ENCODE results near the gene MAP4K3.

MAP4K3 gene

DNA sequence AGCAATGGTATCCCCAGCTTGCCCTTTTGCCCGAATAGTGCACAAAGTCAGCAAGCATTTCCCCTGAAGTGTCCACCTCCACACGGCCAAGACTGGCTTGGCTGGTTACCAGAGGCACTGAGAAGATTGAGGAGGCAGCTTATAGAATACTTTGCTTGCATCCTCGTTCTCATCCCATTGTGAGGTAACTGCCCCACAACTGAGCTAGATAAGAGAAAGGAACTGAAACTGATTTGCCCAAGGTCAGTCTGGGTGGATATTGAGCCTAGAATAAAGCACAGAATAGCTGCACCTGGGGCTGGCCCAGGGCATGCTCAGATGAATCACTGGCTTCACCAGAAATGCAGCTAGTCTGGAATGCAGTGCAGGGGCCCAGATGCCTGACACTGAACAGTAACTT lies 32.7 kb upstream of the MAP4K3 start:
- Histone ChIP-seq H3K9me3 (no peaks in the 10 kb centered on the region), H3K36me3 (no peaks in the 10 kb centered on the region), H3K27me3 (no peaks in the 10 kb centered on the region), H3K4me1 (no peaks in the 10 kb centered on the region), H3K4me3 (ENCODE audit: low read depth, low read length) (no peak overlapping the region)
- no peak for DNase-seq
- TF ChIP-seq CTCF (IDR thresholded peaks at IDR 0.05; ENCODE audit: low read depth, low read length): no peak

- Histone ChIP-seq H3K27me3 (no peaks in the 10 kb centered on the region), H3K9me3 (no peaks in the 10 kb centered on the region), H3K4me1 (no peaks in the 10 kb centered on the region), H3K36me3 (no peaks in the 10 kb centered on the region), H3K4me3 (ENCODE audit: low read depth, low read length) (no peak overlapping the region)
- no peak for TF ChIP-seq CTCF (IDR thresholded peaks at IDR 0.05; ENCODE audit: low read depth, low read length)
- no peak for DNase-seq
Observed at GRCh38 chr2:39468579-39469451, 31.7 kb upstream of the MAP4K3 start.

GRCh38 chr2:39466311-39466710 lies 29.2 kb upstream of the MAP4K3 start:
- Histone ChIP-seq H3K9me3 (no peaks in the 10 kb centered on the region), H3K4me3 (ENCODE audit: low read depth, low read length) (no peak overlapping the region), H3K27me3 (no peaks in the 10 kb centered on the region), H3K36me3 (no peaks in the 10 kb centered on the region), H3K4me1 (no peaks in the 10 kb centered on the region)
- TF ChIP-seq CTCF (IDR thresholded peaks at IDR 0.05; ENCODE audit: low read depth, low read length): no peak
- DNase-seq: no peak

GRCh38 chr2:39464864-39465263 lies 27.8 kb upstream of the MAP4K3 start:
- DNase-seq: no peak
- Histone ChIP-seq H3K36me3 (no peaks in the 10 kb centered on the region), H3K27me3 (no peaks in the 10 kb centered on the region), H3K4me3 (ENCODE audit: low read depth, low read length) (no peak overlapping the region), H3K9me3 (no peaks in the 10 kb centered on the region), H3K4me1 (no peaks in the 10 kb centered on the region)
- no peak for TF ChIP-seq CTCF (IDR thresholded peaks at IDR 0.05; ENCODE audit: low read depth, low read length)

- TF ChIP-seq CTCF (IDR thresholded peaks at IDR 0.05; ENCODE audit: low read depth, low read length): no peak
Observed at GRCh38 chr2:39455826-39456225, 18.7 kb upstream of the MAP4K3 start.

DNA sequence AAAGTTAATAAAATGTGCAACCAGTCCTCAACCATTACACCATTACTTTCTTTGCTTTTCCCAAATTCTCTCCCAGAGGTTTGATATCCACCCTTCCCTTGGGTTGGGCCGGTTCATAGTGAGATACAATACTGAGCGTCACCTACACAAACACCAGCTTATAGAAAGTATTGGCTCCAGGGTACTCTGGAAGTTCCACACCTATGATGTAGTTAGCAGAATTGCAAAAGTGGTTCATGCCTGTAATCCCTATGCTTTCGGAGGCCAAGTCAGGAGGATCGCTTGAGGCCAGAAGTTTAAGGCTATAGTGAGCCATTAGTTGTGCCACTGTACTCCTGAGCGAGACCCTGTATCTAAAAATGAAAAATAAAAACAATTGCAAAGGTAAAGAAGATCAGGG lies 15.3 kb upstream of the MAP4K3 start:
- no peak for TF ChIP-seq CTCF (IDR thresholded peaks at IDR 0.05; ENCODE audit: low read depth, low read length)
- H3K4me1 ChIP-seq: no peaks in the 10 kb centered on the region

More at GRCh38 chr2:39455826-39456225, 18.7 kb upstream of the MAP4K3 start:
- Histone ChIP-seq H3K27me3 (no peaks in the 10 kb centered on the region), H3K4me3 (ENCODE audit: low read depth, low read length) (no peak overlapping the region), H3K9me3 (no peaks in the 10 kb centered on the region; the same call in 1 of the 2 replicates), H3K36me3 (no peaks in the 10 kb centered on the region), H3K4me1 (no peaks in the 10 kb centered on the region)
- DNase-seq: no peak

More for the DNA sequence above, 15.3 kb upstream of the MAP4K3 start:
- DNase-seq: no peak
- Histone ChIP-seq H3K9me3 (no peaks in the 10 kb centered on the region), H3K27me3 (no peaks in the 10 kb centered on the region), H3K36me3 (no peaks in the 10 kb centered on the region), H3K4me3 (ENCODE audit: low read depth, low read length) (no peak overlapping the region)
